Stimulated activated CD4-positive, alpha-beta T cell treated with anti-CD3 and anti-CD28 coated beads, TNF-alpha, amount 100 ng/mL, for 48 hours (primary cell): ENCODE measurements around the gene ADCK2.
"Not testable (repeated sequence)": the region's sequence is repeated elsewhere in the genome, so short reads cannot be mapped to it uniquely, and the experiment has no call there.

Source experiments
- DNase-seq, 3 donors: peaks; one replicate each; pipeline ENCODE4 v3.0.0-alpha.2; 2020; ENCODE audit warnings: low read depth in 3 of 3

Gene ADCK2

GRCh38 chr7:140673063-140673773 lies 473 bp downstream of the ADCK2 start:
- peak; percentile 12 to 31 (median 26) for DNase-seq

DNA sequence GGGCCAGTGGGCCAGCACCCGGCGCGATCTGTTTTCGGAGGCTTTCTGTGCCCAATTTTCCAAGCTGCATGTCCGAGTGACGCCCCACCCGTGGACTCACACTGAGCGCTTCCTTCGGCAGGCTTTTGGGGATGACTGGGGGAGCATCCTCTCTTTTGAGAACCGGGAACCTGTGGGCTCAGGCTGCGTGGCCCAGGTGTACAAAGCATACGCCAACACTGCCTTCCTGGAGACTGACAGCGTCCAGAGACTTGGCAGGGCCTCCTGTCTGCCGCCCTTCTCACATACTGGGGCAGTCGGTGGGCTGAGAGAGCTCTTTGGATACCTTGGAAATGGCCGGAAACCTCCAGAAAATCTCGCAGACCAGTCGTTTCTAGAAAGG lies 1.0 kb downstream of the ADCK2 start:
- no peak for DNase-seq

DNA sequence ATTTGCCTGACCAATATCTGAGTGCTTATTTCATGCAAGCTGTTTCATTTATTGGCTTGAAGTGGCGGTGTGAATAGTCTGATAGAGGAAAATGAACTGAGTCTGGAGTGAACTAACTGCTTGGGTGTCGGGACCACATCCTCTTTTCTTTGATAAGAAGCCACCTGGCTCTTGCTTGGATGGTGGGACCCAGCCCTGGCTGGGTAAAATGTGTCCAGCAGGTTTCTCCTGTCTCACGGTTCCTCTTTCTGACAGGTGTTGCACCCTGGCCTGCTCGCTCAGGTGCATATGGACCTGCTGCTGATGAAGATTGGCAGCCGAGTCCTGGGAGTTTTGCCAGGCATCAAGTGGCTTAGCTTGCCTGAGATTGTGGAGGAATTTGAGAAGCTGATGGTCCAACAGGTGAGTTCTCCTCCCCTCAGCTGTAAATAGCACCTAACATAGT lies 1.6 kb downstream of the ADCK2 start:
- DNase-seq, result no peak

DNA sequence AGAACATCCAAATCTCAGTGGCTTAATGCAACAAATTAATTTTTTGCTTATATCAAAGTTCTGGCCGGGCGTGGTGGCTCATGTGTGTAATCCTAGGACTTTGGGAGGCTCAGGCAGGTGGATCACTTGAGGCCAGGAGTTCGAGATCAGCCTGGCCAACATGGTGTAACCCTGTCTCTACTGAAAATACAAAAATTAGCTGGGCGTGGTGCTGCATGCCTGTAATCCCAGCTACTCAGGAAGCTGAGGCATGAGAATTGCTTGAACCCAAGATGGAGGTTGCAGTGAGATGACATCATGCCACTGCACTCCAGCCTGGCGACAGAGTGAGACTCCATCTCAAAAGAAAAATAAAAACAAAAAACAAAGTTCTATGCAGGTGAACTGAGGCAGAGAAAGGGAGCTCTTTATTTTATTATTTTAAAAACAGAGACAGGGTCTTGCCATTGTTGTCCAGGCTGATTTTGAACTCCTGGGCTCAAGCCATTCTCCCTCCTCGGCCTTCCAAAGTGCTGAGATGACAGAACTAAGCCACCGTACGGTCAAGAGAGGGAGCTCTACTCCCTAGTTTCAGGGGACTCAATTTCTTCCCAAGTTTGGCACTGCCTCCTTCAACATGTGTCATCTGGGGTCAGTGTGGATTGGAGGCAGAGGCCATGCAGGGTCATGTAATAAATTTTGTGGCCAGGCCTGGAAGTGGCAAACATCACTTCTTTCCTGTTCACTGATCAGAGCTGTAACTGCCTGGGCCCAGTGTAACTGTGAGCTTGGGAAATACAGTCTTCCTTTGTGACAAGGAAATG lies 2.4 kb downstream of the ADCK2 start:
- no peak for DNase-seq

DNA sequence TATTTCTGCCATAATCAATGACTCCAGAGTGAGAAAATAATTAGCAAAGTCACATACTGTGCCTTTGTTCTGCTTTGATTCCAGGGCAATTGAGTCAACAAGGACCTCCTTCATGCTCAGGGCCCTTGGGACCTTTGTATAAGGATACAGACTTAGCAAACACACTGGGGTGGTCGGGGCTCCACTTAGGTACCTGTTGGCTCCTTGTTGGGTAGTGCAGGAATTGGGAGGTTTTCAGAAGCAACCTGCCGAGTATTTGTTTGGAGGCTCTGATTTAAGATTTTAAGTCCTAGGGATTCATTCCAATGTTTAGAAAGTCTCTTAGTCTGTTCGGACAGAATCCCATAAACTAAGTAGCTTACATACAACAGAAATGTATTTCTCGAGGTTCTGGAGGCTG lies 3.0 kb downstream of the ADCK2 start:
- DNase-seq, result no peak

GRCh38 chr7:140676306-140676705 lies 3.6 kb downstream of the ADCK2 start:
- DNase-seq, result no peak

GRCh38 chr7:140676956-140677355 lies 4.2 kb downstream of the ADCK2 start:
- DNase-seq, result not testable (repeated sequence)

DNA sequence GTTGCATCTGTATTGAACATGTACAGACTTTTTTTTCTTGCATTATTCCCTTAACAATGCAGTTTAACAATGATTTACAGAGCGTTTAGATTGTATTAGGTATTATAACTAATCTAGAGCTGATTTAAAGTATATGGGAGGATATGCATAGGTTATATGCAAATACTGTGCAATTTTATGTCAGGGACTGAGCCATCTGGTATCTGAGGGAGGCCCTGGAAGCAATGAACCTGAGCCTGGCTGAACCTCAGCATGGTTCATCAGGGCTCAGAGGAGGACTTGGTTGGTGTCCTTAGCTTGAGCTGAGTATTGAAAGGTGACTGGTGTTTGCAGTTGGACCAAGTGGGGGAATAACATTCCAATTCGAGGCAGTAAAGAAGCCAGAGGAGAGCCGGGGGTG lies 4.8 kb downstream of the ADCK2 start:
- DNase-seq, result no peak

DNA sequence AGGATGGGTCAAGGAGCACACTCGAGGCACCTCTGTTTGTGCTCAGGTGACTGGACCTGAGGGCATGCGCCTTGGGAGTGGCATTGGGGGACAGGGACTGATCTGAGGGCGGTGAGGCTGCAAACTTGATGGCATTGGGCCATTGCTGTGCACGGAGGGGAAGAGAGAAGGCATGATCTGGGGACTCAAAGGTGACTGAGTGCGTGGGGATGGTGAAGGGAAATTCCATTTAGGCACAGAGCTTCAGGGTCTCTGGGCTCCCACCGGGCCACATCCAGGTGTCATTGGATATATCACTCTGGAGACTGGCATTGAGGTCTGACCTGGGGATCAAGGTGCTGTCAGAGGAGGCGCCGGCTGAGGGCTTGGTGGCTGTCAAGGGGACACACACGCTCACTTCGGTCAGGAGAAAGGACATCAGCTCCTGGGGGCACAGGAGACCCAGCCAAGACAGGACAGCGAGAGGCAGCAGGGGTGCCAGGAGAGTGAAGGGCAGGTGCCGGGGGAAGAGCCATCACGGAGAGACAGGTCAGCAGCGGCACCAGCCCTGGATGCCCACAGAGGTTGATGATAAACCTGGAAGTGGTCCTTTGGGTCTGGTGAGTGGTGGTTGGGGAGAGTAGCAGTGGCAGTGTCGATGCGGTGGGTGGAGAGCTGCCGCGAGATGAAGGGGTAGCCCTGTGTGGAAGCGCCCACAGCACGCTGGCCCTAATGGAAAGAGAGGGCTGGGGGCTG lies 5.5 kb downstream of the ADCK2 start:
- DNase-seq, result no peak

DNA sequence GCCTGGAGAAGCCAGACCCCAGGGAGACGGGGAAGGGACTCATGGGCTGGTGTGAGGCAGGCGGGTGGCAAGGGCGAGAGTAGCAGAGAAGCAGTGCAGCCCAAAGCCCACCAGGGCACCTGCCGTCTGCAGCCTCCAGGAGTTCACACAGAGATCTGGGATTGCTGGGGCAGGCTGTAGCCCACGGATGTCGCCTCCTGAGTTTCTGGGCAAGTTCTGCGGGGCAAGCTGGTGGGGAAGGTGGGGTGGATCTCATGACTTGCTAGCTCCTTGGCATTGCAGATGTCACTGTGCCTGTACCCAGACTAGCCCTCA lies 6.0 kb downstream of the ADCK2 start:
- no peak for DNase-seq

- no peak for DNase-seq
Measured at GRCh38 chr7:140679186-140679585, 6.4 kb downstream of the ADCK2 start.

GRCh38 chr7:140680886-140681285 lies 8.1 kb downstream of the ADCK2 start:
- no peak for DNase-seq

- DNase-seq, result no peak
Measured at GRCh38 chr7:140681766-140682165, 9.0 kb downstream of the ADCK2 start.

GRCh38 chr7:140683657-140684056 lies 10.9 kb downstream of the ADCK2 start:
- no peak for DNase-seq

- DNase-seq, result no peak
Measured at GRCh38 chr7:140684066-140684950, 11.6 kb downstream of the ADCK2 start.

GRCh38 chr7:140685407-140686087 lies 12.8 kb downstream of the ADCK2 start:
- no peak for DNase-seq

GRCh38 chr7:140686921-140687320 lies 14.2 kb downstream of the ADCK2 start:
- DNase-seq, result no peak

DNA sequence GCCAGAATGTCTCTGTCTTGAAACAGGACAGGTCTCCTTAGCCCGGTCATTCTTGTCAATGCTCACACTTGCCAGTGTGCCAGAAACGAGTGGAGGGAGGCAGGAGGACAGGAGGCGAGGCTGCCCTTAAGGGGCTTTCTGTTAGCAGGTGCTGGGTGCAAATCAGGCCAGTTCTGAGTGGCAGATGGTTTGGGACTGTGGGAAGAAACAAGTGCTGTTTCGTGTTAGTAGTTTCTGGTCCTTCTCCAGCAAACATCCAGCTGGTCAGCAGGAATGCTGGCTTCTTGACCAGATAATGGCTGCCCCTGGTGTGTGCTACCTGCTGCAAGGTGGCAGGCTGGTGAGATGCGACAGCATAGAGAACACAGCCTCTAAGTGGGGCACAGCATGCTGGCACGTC lies 15.6 kb downstream of the ADCK2 start:
- no peak for DNase-seq

DNA sequence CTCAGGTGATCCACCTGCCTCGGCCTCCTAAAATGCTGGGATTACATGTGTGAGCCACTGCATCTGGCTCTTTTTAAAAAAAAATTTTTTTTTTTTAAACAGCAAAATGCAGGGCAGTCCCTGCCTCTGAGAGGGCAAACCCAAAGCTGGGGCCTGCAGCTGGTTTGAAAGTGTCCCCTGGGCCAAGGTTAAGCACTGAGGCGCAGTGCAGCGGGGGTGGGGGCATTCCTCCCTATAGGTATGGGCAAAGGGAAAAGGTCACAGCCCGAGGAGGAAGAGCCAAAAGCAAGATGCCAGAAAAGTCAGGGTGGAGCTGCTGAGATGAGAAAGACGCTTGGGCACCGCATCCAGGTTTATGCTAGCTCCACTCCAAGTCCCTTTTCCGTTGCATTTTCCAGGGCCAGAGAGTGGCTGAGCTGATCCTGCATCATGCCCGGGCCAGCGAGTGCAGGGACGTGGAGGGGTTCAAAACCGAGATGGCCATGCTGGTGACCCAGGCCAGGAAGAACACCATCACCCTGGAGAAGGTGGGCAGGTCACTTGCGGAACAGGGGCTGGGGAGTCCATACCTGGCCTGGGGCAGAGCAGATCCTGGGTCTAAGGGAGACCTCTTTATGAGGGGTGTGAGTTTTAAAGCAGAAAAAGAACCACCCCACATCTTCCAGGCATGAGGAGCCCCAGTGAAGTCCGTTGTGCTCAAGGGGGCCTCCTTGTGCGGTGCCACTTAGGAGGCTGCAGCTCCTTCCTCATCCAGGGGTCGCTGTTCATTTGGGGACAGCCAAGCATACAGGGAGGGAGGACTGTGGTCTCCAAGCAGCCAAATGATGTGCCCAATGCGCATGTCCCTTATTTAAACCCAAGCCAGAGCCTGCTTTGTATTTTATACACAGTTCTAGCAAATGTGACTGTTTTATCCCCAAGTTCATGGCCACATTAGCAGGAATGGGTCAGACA lies 16.7 kb downstream of the ADCK2 start:
- no peak for DNase-seq
